ENCODE data around the gene DDX54.

Gene DDX54

DNA sequence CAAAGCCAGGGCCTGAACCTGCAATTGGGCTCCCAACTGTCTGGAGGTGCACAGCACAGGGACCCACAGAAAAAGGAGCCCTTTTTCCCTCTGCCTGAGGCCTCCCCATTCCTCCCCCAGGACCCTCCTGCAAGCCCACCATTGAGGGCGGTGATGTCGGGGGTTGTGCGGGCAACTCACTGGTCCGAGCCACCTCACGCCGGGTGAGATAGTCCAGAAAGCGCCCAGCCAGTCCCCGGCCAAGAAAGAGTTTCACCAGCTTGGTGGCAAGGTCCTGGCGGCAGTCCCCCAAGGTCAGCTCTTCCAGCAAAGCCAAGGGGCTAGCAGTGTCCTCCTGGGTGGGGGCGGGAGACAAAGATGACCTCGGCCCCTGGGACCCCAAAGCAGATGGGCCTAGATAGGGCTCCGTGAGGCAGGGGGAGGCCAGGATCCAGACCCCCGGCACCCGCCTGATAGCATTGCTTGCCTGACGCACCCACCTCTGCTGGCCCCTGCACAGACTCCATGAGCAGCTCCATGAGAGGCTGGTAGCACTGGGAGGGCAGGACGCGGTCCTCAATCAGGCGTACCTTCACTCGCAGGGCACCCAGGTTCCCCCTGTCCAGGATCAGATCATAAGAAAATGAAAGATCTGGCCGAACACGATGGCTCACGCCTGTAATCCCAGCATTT lies 69.7 kb downstream of the DDX54 start:
- no peak for DNase-seq

DNA sequence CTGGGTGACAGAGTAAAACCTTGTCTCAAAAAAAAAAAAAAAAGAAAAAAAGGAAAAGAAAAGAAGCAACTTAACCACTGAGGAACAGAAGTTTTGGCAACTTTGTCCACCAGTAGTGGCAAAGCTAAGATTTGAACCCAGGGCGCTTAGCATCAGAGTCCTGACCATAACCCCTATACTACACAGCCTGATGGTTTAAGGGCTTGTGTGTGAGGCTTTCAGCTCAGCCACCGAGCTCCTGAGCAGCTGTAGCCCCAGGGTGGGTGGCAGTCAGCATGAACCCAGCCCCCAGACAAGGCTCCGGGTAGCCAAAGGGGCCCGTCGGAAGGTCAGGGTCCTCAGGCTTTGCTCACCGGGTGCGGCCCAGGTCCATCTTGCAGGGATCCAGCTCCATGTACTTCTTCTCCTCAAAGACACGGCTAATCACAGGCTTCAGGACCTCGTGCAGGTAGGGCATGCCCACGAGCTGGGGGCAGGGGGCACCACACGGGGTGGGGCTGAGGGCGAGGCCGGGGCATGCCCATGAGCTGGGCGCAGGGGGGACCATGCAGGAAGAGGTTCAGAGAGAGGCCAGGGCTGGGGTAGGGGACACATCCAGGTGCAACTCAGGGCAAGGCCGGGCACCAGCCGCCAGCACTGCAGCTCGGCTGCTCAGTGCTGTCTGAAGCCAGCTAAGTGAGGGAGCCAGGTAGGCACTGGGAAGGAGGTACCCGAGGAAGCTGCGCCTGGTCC lies 70.7 kb downstream of the DDX54 start:
- DNase-seq = no peak

DNA sequence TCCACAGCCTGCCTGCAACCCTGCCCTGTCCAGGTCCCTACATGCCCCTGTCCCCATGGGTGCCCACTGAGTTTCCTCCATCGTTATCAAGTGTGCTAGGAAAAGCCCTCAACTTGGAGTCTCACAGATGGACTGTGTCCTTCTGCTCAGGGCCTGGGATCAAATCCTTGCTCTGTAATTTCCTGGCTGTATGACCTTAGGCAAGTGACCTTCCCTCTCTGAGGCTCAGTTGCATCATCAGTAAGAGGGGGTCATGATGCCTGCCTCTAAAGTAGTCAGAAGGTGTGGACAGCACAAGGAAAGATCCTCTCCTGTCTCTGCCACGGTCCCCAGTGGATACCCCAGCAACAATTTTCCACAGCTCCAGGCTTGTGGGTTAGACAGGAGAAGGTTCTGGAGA lies 71.9 kb downstream of the DDX54 start:
- no peak for DNase-seq

DNA sequence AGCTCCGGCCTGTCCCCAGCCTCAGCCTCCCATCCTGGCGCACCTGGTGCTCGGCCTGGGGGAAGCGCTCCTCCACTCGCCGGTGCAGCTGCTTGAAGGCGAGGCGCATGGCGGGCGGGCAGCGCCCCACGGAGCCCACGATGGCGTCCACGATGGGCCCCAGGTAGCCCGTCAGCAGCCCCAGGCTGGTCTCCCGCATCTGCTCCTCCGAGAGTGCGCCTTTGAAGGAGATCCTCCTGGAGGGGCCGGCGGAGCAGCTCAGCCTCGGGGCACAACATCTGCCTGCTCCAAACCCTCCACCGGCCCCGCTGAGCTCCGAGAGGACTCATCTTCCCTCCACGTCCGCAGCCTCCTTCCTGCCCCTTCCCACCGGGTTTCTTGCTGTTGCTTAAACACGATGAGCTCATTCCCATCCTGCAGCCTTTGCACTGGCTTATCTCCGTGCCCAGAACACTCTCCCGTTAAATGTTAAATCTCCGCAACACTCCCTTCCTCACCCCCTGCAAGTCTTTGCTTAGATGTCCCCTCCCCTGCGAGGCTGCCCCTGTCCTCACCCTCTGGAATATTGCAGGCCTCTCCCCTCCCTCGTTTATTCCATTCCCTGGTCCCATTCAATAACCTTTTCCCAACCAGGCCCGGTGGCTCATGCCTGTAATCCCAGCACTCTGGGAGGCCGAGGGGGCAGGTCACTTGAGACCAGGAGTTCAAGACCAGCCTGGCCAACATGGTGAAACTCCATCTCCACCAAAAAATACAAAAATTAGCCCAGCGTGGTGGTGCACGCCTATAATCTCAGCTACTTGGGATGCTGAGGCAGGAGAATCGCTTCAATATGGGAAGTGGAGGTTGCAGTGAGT lies 73.0 kb downstream of the DDX54 start:
- no peak for DNase-seq

DNA sequence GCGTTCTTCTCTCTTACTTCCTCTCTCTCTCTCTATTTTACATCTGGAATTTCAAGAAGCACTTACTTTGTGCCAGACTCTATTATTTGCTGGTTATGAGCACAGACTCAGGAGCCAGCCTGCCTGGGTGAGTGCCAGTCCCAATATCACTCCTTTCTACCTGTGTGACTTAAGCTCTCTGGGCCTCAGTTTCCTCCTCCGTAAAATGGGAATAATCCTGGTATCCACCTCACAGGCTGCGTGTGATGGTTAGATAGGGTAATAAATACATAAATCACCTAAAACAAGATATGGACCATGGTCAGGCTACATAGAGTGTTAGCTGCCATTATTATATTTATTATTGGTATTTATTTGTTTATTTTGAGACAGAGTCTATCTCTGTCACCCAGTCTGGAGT lies 74.0 kb downstream of the DDX54 start:
- DNase-seq = no peak

DNA sequence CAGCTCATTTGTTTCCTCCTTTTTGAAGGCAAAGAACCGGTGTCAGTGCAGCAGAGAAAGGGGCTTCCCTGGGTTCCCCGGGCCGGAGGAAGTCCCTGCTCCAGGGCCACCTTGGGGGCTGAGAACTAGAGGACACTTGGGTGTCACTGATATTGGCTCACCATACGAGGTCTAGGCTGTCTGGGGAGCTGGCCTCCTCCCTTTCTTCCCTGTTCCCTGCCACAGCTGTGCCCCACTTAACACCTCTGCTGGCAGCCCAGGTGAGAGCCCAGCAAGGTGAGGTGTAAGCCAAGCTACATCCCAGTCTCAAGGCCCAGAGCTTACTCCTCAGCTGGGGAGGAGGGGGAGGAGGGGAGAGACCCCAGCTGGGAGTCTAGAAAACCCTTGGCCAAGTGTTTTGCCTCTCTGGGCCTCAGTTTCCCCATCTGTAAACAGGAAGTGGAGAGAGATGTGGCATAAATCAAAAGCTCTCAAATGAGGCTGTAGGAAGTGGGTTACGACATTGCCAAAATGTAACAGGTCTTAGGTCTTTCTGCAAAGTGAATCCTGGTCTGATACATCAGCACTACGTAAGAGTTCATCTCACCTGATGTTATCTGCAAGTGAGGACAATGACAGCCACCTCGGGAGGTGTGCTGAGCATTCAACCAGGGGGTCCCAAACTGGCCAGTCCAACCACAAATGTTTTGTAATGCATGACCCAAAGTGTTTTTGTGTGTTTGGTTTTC lies 75.2 kb downstream of the DDX54 start:
- no peak for DNase-seq

DNA sequence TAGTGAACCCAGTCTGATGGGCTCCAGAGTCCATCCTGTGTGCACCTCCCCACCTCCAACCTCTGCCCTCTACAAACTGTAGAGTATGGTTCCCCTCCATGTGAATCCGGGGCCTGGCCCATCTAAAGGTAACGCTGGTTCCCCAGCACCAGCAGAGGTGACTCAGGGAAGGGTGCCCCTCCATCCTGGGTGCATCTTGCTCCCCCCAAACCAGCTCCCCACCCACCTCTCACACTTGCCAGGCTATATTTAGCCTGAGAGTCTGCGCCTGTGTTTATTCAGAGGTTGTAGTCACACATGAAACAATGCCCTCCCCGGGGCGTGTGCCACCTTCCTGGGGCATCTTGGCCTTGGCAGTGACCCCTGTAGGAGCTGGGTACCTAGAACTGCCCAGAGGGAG lies 75.9 kb downstream of the DDX54 start:
- DNase-seq = no peak

DNA sequence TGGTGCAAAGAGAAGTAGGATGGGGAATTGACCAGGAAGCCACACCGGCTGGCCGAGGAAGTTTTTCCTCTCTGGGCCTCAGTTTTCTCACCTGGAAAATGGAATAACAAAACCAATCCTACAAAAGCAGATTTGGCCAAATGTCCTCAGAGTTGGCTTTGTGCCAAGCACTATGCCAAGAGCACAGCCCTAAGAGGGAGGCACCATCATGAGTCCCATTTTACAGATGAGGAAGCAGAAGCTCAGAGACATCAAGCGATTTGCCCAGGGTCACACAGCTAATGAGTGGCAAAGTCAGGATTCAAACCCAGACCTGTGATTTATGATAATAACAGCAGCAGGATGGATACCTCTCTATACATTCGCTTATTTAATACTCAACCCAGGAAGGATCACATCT lies 77.0 kb downstream of the DDX54 start:
- no peak for DNase-seq

All from midbrain (tissue), 1 donor.